GM12878 (cell line): ENCODE results near the gene ANKRD13B.

ENCODE experiments used
- CREB1 ChIP-seq: IDR thresholded peaks from 2 replicates; pipeline ENCODE4 v1.6.1; 2012; ENCODE audit warnings: low read depth, mild to moderate bottlenecking, inconsistent platforms
- EP300 ChIP-seq, 2 experiments: fragments of 150-350 bp in 1 of 2; IDR thresholded peaks; 2 replicates each; pipeline ENCODE4 v1.6.1; 2011 to 2012; ENCODE audit warnings: low read depth in 2 of 2, low read length in 2 of 2, borderline replicate concordance in 1 of 2, improper control_type of control experiment in 1 of 2, inconsistent platforms in 1 of 2; ENCODE audit not compliant: control insufficient read depth in 1 of 2
- EZH2 ChIP-seq: IDR thresholded peaks from 2 replicates; pipeline ENCODE4 v1.6.1; 2012; ENCODE audit warnings: low read depth, mild to moderate bottlenecking, control low read depth, inconsistent platforms, low read length, borderline replicate concordance; ENCODE audit not compliant: control insufficient read depth
- MTA2 ChIP-seq: fragments of 450-650 bp; IDR thresholded peaks from 2 replicates; pipeline ENCODE4 v1.6.1; 2016; ENCODE audit warnings: low read depth, mild to moderate bottlenecking, moderate library complexity
- NFYB ChIP-seq: IDR thresholded peaks from 2 replicates; pipeline ENCODE4 v1.6.1; 2011; ENCODE audit warnings: low read depth, mild to moderate bottlenecking, low read length, improper control_type of control experiment, moderate library complexity; ENCODE audit not compliant: insufficient read depth
- POLR2A ChIP-seq: IDR thresholded peaks from 2 replicates; pipeline ENCODE4 v1.6.1; 2011; ENCODE audit warnings: low read depth, mild to moderate bottlenecking, low read length
- TCF12 ChIP-seq: IDR thresholded peaks from 2 replicates; pipeline ENCODE4 v1.6.1; 2011; ENCODE audit warnings: low read depth, mild to moderate bottlenecking, low read length
- USF2 ChIP-seq: IDR thresholded peaks from 2 replicates; pipeline ENCODE4 v1.6.1; 2011; ENCODE audit warnings: low read depth, low read length, improper control_type of control experiment, borderline replicate concordance
- ZNF24 ChIP-seq: fragments of 450-650 bp; IDR thresholded peaks from 2 replicates; pipeline ENCODE4 v1.6.1; 2017; ENCODE audit warnings: antibody characterized with exemption, mild to moderate bottlenecking
- TF ChIP-seq, protein P1 (sequence below), 3 experiments: IDR thresholded peaks in 2 of 3; conservative IDR thresholded peaks in 1 of 3; 2 replicates each; pipeline ENCODE4 v1.5.1; 2011; ENCODE audit warnings: low read depth in 3 of 3, low read length in 3 of 3, mild to moderate bottlenecking in 3 of 3, control low read depth in 2 of 3, moderate library complexity in 2 of 3, inconsistent platforms in 1 of 3, mixed read lengths in 1 of 3; ENCODE audit not compliant: control insufficient read depth in 2 of 3, insufficient read depth in 1 of 3; ENCODE audit errors: extremely low read depth in 1 of 3
- TF ChIP-seq, protein P2 (sequence below): IDR thresholded peaks from 2 replicates; pipeline ENCODE4 v1.6.1; 2012; ENCODE audit warnings: low read depth, low read length, improper control_type of control experiment
- TF ChIP-seq, protein P3 (sequence below): IDR thresholded peaks from 2 replicates; pipeline ENCODE4 v1.6.1; 2012; ENCODE audit warnings: low read depth, low read length, improper control_type of control experiment
- TF ChIP-seq, protein P4 (sequence below): fragments of 450-650 bp; IDR thresholded peaks from 2 replicates; pipeline ENCODE4 v1.6.1; 2016; ENCODE audit warnings: mild to moderate bottlenecking
- TF ChIP-seq, protein P5 (sequence below): fragments of 450-650 bp; IDR thresholded peaks from 2 replicates; pipeline ENCODE4 v1.6.1; 2018; ENCODE audit warnings: borderline replicate concordance, mild to moderate bottlenecking; ENCODE audit not compliant: partially characterized antibody

DNA sequence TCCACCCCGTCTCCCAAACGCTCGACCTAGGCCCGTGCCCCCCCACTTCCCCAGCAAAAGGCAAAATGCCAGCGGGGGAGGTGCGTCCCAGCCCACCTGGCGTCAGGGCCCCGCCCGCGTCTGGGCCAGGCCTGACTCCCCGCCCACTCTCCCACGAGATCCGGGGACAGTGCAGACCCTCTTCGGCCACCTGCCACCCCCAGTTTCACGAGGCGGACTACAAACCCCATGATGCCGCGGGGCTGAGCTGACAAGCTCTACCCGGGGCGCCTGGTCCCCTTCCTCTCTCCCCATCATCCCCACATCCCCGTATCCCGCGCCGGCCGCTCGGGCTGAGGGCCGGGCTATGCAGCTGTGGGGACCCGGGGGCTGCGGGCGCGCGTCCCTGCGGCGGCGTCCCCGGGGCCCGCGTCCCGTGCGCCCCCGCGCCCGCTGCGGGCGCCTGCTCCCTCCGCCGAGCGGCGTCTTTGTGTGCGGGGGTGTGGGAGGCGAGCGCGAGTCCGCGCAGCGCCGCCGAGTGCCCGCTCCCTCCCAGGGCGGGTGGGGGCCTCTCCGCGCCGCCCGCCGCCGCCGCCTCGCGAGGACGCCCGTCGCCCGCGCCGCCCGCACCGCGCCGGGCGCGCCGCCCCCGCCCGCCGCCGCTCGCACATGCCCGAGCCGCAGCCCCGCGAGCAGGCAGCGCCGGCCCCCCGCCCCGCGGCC, at the start of gene ANKRD13B:
- TF ChIP-seq EP300 (IDR thresholded peaks at IDR 0.05; ENCODE audit: borderline replicate concordance in 1 of 2, control insufficient read depth in 1 of 2, low read depth in 2 of 2, low read length in 2 of 2) (no peak), TCF12 (no peak), USF2 (no peak), POLR2A (no peak), CREB1 (0 out of 2 replicates have a peak, but pooled peaks have one; percentile 47), MTA2 (no peak), ZNF24 (no peak), NFYB (no peak), EZH2 (no peak)
- TF ChIP-seq, protein P1, sequence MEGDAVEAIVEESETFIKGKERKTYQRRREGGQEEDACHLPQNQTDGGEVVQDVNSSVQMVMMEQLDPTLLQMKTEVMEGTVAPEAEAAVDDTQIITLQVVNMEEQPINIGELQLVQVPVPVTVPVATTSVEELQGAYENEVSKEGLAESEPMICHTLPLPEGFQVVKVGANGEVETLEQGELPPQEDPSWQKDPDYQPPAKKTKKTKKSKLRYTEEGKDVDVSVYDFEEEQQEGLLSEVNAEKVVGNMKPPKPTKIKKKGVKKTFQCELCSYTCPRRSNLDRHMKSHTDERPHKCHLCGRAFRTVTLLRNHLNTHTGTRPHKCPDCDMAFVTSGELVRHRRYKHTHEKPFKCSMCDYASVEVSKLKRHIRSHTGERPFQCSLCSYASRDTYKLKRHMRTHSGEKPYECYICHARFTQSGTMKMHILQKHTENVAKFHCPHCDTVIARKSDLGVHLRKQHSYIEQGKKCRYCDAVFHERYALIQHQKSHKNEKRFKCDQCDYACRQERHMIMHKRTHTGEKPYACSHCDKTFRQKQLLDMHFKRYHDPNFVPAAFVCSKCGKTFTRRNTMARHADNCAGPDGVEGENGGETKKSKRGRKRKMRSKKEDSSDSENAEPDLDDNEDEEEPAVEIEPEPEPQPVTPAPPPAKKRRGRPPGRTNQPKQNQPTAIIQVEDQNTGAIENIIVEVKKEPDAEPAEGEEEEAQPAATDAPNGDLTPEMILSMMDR (IDR thresholded peaks at IDR 0.05 in 2 of 3, conservative IDR thresholded peaks at IDR 0.05 in 1 of 3; ENCODE audit: control insufficient read depth in 2 of 3, extremely low read depth in 1 of 3, insufficient read depth in 1 of 3, low read depth in 3 of 3, low read length in 3 of 3), result no peak
- TF ChIP-seq, protein P2, sequence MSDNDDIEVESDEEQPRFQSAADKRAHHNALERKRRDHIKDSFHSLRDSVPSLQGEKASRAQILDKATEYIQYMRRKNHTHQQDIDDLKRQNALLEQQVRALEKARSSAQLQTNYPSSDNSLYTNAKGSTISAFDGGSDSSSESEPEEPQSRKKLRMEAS, result no peak
- TF ChIP-seq, protein P3, sequence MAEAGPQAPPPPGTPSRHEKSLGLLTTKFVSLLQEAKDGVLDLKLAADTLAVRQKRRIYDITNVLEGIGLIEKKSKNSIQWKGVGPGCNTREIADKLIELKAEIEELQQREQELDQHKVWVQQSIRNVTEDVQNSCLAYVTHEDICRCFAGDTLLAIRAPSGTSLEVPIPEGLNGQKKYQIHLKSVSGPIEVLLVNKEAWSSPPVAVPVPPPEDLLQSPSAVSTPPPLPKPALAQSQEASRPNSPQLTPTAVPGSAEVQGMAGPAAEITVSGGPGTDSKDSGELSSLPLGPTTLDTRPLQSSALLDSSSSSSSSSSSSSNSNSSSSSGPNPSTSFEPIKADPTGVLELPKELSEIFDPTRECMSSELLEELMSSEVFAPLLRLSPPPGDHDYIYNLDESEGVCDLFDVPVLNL, result no peak
- TF ChIP-seq, protein P4, sequence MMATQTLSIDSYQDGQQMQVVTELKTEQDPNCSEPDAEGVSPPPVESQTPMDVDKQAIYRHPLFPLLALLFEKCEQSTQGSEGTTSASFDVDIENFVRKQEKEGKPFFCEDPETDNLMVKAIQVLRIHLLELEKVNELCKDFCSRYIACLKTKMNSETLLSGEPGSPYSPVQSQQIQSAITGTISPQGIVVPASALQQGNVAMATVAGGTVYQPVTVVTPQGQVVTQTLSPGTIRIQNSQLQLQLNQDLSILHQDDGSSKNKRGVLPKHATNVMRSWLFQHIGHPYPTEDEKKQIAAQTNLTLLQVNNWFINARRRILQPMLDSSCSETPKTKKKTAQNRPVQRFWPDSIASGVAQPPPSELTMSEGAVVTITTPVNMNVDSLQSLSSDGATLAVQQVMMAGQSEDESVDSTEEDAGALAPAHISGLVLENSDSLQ, result no peak
- TF ChIP-seq, protein P5, sequence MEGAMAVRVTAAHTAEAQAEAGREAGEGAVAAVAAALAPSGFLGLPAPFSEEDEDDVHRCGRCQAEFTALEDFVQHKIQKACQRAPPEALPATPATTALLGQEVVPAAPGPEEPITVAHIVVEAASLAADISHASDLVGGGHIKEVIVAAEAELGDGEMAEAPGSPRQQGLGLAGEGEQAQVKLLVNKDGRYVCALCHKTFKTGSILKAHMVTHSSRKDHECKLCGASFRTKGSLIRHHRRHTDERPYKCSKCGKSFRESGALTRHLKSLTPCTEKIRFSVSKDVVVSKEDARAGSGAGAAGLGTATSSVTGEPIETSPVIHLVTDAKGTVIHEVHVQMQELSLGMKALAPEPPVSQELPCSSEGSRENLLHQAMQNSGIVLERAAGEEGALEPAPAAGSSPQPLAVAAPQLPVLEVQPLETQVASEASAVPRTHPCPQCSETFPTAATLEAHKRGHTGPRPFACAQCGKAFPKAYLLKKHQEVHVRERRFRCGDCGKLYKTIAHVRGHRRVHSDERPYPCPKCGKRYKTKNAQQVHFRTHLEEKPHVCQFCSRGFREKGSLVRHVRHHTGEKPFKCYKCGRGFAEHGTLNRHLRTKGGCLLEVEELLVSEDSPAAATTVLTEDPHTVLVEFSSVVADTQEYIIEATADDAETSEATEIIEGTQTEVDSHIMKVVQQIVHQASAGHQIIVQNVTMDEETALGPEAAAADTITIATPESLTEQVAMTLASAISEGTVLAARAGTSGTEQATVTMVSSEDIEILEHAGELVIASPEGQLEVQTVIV, result no peak
